Measurements from ENCODE around the gene TMEM121. TPM values are rescaled to one million over a fixed set of nuclear protein-coding genes. Genes with fewer than 3 reads are reported as not detected.
A peak's percentile ranks its signal among the peaks of the same experiment; 100 is the strongest.

The TMEM121 gene
- 5.3 TPM for polyA plus RNA-seq (2013, experiment 1 of 2; ENCODE audit: insufficient read length)
- polyA plus RNA-seq (2013, experiment 2 of 2; ENCODE audit: insufficient read length) = 5.7 TPM

GRCh38 chr14:105525861-105526775, at the start of gene TMEM121:
Gene TMEM121, plus strand, starts transcription at chr14:105526583. Its CDS starts 2,252 bp downstream, at chr14:105528835.
- DNase-seq = peak; percentile 7

- DNase-seq = no peak
These were observed 49.3 kb upstream of the TMEM121 start for GRCh38 chr14:105476831-105477659.

- DNase-seq = no peak
These were observed 48.6 kb upstream of the TMEM121 start for GRCh38 chr14:105477660-105478397.

GRCh38 chr14:105478398-105479251, 47.8 kb upstream of the TMEM121 start:
- DNase-seq = no peak

GRCh38 chr14:105479431-105480158, 46.8 kb upstream of the TMEM121 start:
- DNase-seq = no peak

GRCh38 chr14:105480199-105480746, 46.1 kb upstream of the TMEM121 start:
- DNase-seq = no peak

- DNase-seq = peak; percentile 83
These were observed 45.3 kb upstream of the TMEM121 start for GRCh38 chr14:105480807-105481801.

GRCh38 chr14:105481886-105482457, 44.4 kb upstream of the TMEM121 start:
- peak; percentile 96 for DNase-seq

- DNase-seq = no peak
These were observed 43.8 kb upstream of the TMEM121 start for GRCh38 chr14:105482486-105483110.

GRCh38 chr14:105483300-105484068, 42.9 kb upstream of the TMEM121 start:
- DNase-seq = no peak

GRCh38 chr14:105484069-105484996, 42.0 kb upstream of the TMEM121 start:
- no peak for DNase-seq

GRCh38 chr14:105484997-105485393, 41.4 kb upstream of the TMEM121 start:
- DNase-seq = no peak

GRCh38 chr14:105485739-105486162, 40.6 kb upstream of the TMEM121 start:
- peak; percentile 24 for DNase-seq

GRCh38 chr14:105486163-105486973, 40.0 kb upstream of the TMEM121 start, which contains the start of gene CRIP1:
Gene CRIP1, plus strand, starts transcription at chr14:105486886. Its CDS starts 374 bp downstream, at chr14:105487260.
- no peak for DNase-seq

- DNase-seq = no peak
These were observed 39.4 kb upstream of the TMEM121 start for GRCh38 chr14:105486974-105487448.

Measured in fibroblast of skin of abdomen (primary cell).